HG03039 (cell line): Measurements from ENCODE around the gene CDH4.

ENCODE experiments used
- ATAC-seq: cut with Tn5 transposase; IDR thresholded peaks from one replicate; pipeline ENCODE4 v1.9.1; 2021; ENCODE audit warnings: mild to moderate bottlenecking, moderate library complexity; ENCODE audit not compliant: unreplicated experiment

The CDH4 gene

GRCh38 chr20:61512475-61512874, 260.4 kb downstream of the CDH4 start:
- no peak for ATAC-seq

- no peak for ATAC-seq
Observed at GRCh38 chr20:61513124-61514017, 261.3 kb downstream of the CDH4 start.

DNA sequence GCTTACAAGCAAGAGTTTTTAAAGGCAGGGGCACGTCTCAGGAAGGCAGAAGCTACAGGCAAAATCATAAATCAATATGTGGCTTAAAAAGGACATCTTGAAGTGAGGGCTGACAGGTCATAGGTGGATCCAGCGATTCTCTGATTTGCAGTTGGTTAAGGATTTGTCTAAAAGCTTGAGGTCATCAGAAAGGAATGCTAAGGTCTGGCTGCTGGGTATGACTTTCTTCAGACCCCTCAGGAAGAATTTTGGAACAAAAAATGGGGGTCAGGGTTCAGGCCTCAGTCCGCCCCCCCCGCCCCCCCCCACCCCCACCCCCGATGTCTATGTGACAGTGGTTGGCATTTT, 261.9 kb downstream of the CDH4 start:
- ATAC-seq, result no peak

GRCh38 chr20:61514396-61514795, 262.3 kb downstream of the CDH4 start:
- no peak for ATAC-seq

- ATAC-seq, result no peak
Observed at GRCh38 chr20:61514805-61515505, 262.9 kb downstream of the CDH4 start.

DNA sequence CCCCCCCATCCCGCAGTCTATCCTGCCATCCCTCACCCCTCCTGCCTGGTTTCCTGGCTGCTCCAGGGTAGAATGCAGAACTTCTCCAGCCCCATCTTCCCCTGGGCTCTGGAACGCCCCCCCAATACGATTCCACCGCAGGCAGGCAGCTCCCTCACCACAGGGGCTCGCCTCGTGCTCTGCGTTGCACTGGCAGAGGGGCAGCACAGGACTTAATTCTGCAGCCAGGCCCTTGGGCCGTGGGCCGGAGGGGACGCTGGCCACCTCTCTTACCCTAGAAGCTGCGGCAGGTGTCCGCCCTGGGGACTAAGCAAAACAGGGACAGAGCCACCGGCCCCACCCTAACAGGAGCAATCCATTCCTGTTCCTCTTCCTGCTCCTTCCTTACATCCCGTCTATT, 263.9 kb downstream of the CDH4 start:
- no peak for ATAC-seq

DNA sequence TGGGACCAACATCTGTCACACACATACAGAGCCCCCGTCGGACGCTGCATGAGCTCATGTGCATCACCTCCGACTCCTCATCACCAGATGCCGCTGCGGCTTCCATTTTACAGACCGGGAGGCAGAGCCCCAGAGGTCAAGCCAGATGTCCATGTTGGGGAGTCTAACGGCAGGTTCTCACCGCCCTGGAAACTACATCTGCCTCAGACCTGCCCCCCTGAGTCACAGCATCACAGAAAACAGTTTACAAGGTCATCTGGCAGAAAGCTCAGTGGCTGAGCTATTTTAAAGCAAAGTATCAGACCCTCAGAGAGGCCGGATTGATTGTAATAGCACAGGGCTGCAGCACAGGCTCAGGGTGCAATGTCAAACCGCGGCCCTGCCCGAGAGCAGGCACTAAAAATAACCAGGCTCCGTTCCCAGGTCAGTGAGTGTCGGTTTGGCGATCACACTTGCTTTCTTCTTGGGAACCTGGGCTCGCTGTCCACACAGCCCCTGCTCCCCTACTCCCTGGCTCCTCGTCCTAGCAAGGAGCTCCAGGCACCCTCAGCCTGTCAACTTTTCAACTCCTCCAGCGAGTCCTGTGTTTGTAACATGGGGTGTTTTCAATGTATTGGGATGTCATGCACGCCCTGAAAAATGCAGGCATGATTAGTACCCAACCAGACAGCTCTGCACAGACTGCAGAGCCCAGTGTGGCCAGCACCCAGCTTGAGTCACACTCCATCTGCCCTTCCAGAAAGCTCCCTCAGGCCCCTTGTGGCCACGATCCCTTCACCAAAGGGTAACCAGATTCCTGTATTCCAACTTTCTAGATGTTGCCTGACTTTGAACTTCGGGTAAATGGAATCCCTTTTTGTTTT, 264.5 kb downstream of the CDH4 start:
- ATAC-seq, result no peak

- no peak for ATAC-seq
Observed at GRCh38 chr20:61517419-61517818, 265.4 kb downstream of the CDH4 start.

GRCh38 chr20:61518424-61518951, 266.4 kb downstream of the CDH4 start:
- ATAC-seq, result no peak

DNA sequence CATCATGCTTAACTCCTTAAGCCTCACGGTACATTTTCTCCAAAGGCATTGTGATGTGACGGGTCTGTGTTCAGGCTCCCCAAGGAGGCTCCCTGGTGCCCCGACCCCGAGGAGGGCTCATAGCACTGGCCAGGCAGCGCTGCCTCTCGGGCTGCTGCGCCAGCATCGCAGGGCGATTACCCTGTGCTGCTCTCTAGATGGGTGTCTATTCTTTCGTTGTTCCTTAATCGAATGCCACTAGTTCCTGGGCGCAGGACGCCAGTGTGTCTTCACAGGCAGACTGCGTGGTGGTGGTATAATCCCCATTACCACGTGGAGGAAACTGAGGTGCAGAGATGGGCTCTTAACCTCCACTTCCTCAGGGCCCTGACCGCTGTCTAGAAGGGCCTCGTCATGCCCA, 267.4 kb downstream of the CDH4 start:
- ATAC-seq, result no peak

GRCh38 chr20:61520076-61520892, 268.2 kb downstream of the CDH4 start:
- no peak for ATAC-seq

GRCh38 chr20:61520893-61521460, 268.9 kb downstream of the CDH4 start:
- no peak for ATAC-seq

- no peak for ATAC-seq
Observed at GRCh38 chr20:61521687-61522420, 269.8 kb downstream of the CDH4 start.

- no peak for ATAC-seq
Observed at GRCh38 chr20:61522498-61523090, 270.5 kb downstream of the CDH4 start.

- no peak for ATAC-seq
Observed at GRCh38 chr20:61523145-61523544, 271.1 kb downstream of the CDH4 start.

- ATAC-seq, result no peak
Observed at GRCh38 chr20:61524951-61525666, 273.0 kb downstream of the CDH4 start.

- ATAC-seq, result no peak
Observed at GRCh38 chr20:61525781-61526431, 273.8 kb downstream of the CDH4 start.

DNA sequence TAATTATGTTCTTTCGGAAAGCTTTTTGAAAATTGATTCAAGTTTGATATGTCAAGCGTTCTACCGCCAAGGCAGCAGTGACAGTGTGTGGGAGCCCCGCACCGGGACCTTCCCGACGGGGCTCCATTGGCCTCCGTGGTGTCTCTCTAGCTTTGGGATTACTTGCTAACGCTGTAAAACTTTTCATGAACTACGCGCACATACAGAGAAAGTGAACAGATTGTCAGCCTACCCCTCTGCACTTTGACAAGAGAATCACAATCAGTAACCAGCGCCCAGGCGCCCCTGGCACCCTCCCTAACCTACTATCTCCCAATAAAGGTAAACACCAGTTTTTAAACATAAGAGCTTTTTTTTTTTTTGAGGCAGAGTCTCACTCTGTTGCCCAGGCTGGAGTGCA, 274.8 kb downstream of the CDH4 start:
- no peak for ATAC-seq
